Measurements from ENCODE around the gene PARD6B. TPM values are rescaled to one million over a fixed set of nuclear protein-coding genes. Genes with fewer than 3 reads are reported as not detected.
"Not testable (repeated sequence)": the region's sequence is repeated elsewhere in the genome, so short reads cannot be mapped to it uniquely, and the experiment has no call there.

Gene PARD6B
- total RNA-seq, 1 experiment from 2014 or later: 16.6 TPM

- DNase-seq (ENCODE audit: low read depth): no peak
These were observed 68.0 kb downstream of the PARD6B start for GRCh38 chr20:50799176-50799889.

- DNase-seq (ENCODE audit: low read depth): no peak
These were observed 68.6 kb downstream of the PARD6B start for GRCh38 chr20:50799890-50800550.

GRCh38 chr20:50800986-50801746 lies 69.8 kb downstream of the PARD6B start:
- DNase-seq (ENCODE audit: low read depth): not testable (repeated sequence)

GRCh38 chr20:50801747-50802125 lies 70.4 kb downstream of the PARD6B start:
- DNase-seq (ENCODE audit: low read depth): no peak

GRCh38 chr20:50802289-50802688 lies 70.9 kb downstream of the PARD6B start:
- no peak for DNase-seq (ENCODE audit: low read depth)

- DNase-seq (ENCODE audit: low read depth): no peak
These were observed 73.3 kb downstream of the PARD6B start for GRCh38 chr20:50804437-50805348.

- DNase-seq (ENCODE audit: low read depth): no peak
These were observed 73.9 kb downstream of the PARD6B start for GRCh38 chr20:50805349-50805684.

- no peak for DNase-seq (ENCODE audit: low read depth)
These were observed 74.9 kb downstream of the PARD6B start for GRCh38 chr20:50806126-50806768.

Other genes starting within 250 kb of the PARD6B start
- gene PTPN1, start 221.2 kb upstream of the PARD6B start, total RNA-seq (2014; rRNA removed; shearing (Covaris generic)): 62.0 and 84.9 TPM in 2 replicates
- gene RIPOR3, start 40.0 kb upstream of the PARD6B start, total RNA-seq (2014; rRNA removed; shearing (Covaris generic)): 1.5 and 1.9 TPM in 2 replicates
- gene BCAS4, start 63.5 kb downstream of the PARD6B start, total RNA-seq (2014; rRNA removed; shearing (Covaris generic)): 15.4 and 16.2 TPM in 2 replicates
- 21.1 and 47.8 TPM in 2 replicates for gene ADNP, start 199.9 kb downstream of the PARD6B start, total RNA-seq (2014; rRNA removed; shearing (Covaris generic))
- gene DPM1, start 227.0 kb downstream of the PARD6B start, total RNA-seq (2014; rRNA removed; shearing (Covaris generic)): 198 and 215 TPM in 2 replicates
- 4.2 and 8.1 TPM in 2 replicates for gene MOCS3, start 227.2 kb downstream of the PARD6B start, total RNA-seq (2014; rRNA removed; shearing (Covaris generic))